MM.1S (cell line): ENCODE measurements around the gene SLC25A19.

ENCODE experiments used
- DNase-seq: peaks from one replicate; pipeline ENCODE4 v3.0.0-alpha.2; 2015
- H2AFZ ChIP-seq: fragments of 300-600 bp; sonication (generic); 2 replicates; pipeline ENCODE4 v1.6.0; 2016; ENCODE audit warnings: antibody characterized with exemption, low read length
- H3F3A ChIP-seq: fragments of 300-600 bp; sonication (generic); 2 replicates; pipeline ENCODE4 v1.6.1; 2016; ENCODE audit warnings: mild to moderate bottlenecking, antibody characterized with exemption, low read length, moderate library complexity, mixed read lengths; ENCODE audit not compliant: insufficient read depth
- H3K27ac ChIP-seq: fragments of 300-600 bp; sonication (generic); 2 replicates; pipeline ENCODE4 v1.5.1; 2016; ENCODE audit warnings: mild to moderate bottlenecking, low read length
- H3K27me3 ChIP-seq: fragments of 300-600 bp; sonication (generic); replicated peaks from 2 replicates; pipeline ENCODE4 v1.6.0; 2016; ENCODE audit warnings: low read length; ENCODE audit not compliant: insufficient read depth
- H3K36me3 ChIP-seq: fragments of 300-600 bp; sonication (generic); replicated peaks from 2 replicates; pipeline ENCODE4 v1.6.1; 2016; ENCODE audit warnings: mild to moderate bottlenecking, low read length, mixed read lengths; ENCODE audit not compliant: insufficient read depth
- H3K4me1 ChIP-seq: fragments of 300-600 bp; sonication (generic); 2 replicates; pipeline ENCODE4 v1.6.1; 2016; ENCODE audit warnings: low read length, mixed read lengths
- H3K4me2 ChIP-seq: fragments of 300-600 bp; sonication (generic); 2 replicates; pipeline ENCODE4 v1.6.0; 2016; ENCODE audit warnings: low read depth, low read length
- H3K4me3 ChIP-seq: fragments of 300-600 bp; sonication (generic); 2 replicates; pipeline ENCODE4 v1.5.1; 2016; ENCODE audit warnings: low read length, mixed read lengths
- H3K79me2 ChIP-seq: fragments of 300-600 bp; sonication (generic); 2 replicates; pipeline ENCODE4 v1.6.1; 2016; ENCODE audit warnings: mixed run types, low read length, mixed read lengths
- H3K9ac ChIP-seq: fragments of 300-600 bp; sonication (generic); 2 replicates; pipeline ENCODE4 v1.6.1; 2016; ENCODE audit warnings: low read length, mixed read lengths
- H3K9me2 ChIP-seq: fragments of 300-600 bp; sonication (generic); replicated peaks from 2 replicates; pipeline ENCODE4 v1.6.1; 2016; ENCODE audit warnings: mild to moderate bottlenecking, low read length, mixed read lengths; ENCODE audit not compliant: insufficient read depth
- H3K9me3 ChIP-seq: fragments of 300-600 bp; sonication (generic); replicated peaks from 2 replicates; pipeline ENCODE4 v1.6.1; 2016; ENCODE audit warnings: mild to moderate bottlenecking, low read length, mixed read lengths; ENCODE audit not compliant: insufficient read depth
- H4K20me1 ChIP-seq: fragments of 300-600 bp; sonication (generic); 2 replicates; pipeline ENCODE4 v1.6.1; 2016; ENCODE audit warnings: mild to moderate bottlenecking, low read length, moderate library complexity, mixed read lengths; ENCODE audit not compliant: insufficient read depth
- CTCF ChIP-seq: fragments of 300-600 bp; sonication (generic); IDR thresholded peaks from 2 replicates; pipeline ENCODE4 v1.5.1; 2016; ENCODE audit warnings: antibody characterized with exemption, low read length, mixed read lengths
- EZH2 ChIP-seq: fragments of 300-600 bp; sonication (generic); optimal IDR thresholded peaks from 2 replicates; pipeline ENCODE3; 2017; ENCODE audit warnings: low read depth, mild to moderate bottlenecking, antibody characterized with exemption, low read length, mixed read lengths
- EZH2phosphoT487 ChIP-seq: fragments of 300-600 bp; sonication (generic); IDR thresholded peaks from 2 replicates; pipeline ENCODE4 v1.6.1; 2018; ENCODE audit warnings: antibody characterized with exemption, low read length

Gene SLC25A19

GRCh38 chr17:75231071-75231470 lies 58.2 kb downstream of the SLC25A19 start:
- Histone ChIP-seq H2AFZ (no peak overlapping the region), H3F3A (peaks cover 7% of the 10 kb centered on the region; the same call in 1 of the 2 replicates), H3K27ac (no peak overlapping the region), H3K36me3 (peaks cover 20% of the 10 kb centered on the region), H4K20me1 (no peaks in the 10 kb centered on the region), H3K4me3 (no peak overlapping the region), H3K9me2 (no peaks in the 10 kb centered on the region), H3K4me1 (no peaks in the 10 kb centered on the region), H3K27me3 (no peaks in the 10 kb centered on the region), H3K9me3 (no peaks in the 10 kb centered on the region), H3K9ac (no peak overlapping the region), H3K4me2 (no peak overlapping the region), H3K79me2 (no peaks in the 10 kb centered on the region; the same call in 1 of the 2 replicates)
- no peak for TF ChIP-seq EZH2phosphoT487
- TF ChIP-seq EZH2: no peak
- TF ChIP-seq CTCF: no peak
- DNase-seq: no peak

GRCh38 chr17:75228847-75229246 lies 60.4 kb downstream of the SLC25A19 start:
- Histone ChIP-seq H3K27me3 (no peaks in the 10 kb centered on the region), H3K9ac (no peak overlapping the region), H3K4me3 (no peak overlapping the region), H4K20me1 (no peaks in the 10 kb centered on the region), H3K4me2 (no peak overlapping the region), H3K79me2 (no peaks in the 10 kb centered on the region; the same call in 1 of the 2 replicates), H2AFZ (no peak overlapping the region), H3K36me3 (peaks cover 11% of the 10 kb centered on the region), H3F3A (no peaks in the 10 kb centered on the region), H3K4me1 (no peaks in the 10 kb centered on the region), H3K9me2 (no peaks in the 10 kb centered on the region), H3K27ac (no peak overlapping the region), H3K9me3 (no peaks in the 10 kb centered on the region)
- DNase-seq: no peak
- no peak for TF ChIP-seq CTCF

GRCh38 chr17:75228305-75228704 lies 60.9 kb downstream of the SLC25A19 start:
- no peak overlapping the region for H3K4me3 ChIP-seq
- no peak for TF ChIP-seq EZH2phosphoT487
- TF ChIP-seq CTCF: no peak
- no peak for TF ChIP-seq EZH2
- no peaks in the 10 kb centered on the region for H3K9me3 ChIP-seq
- H3K4me2 ChIP-seq: no peak overlapping the region
- peaks cover 11% of the 10 kb centered on the region for H3K36me3 ChIP-seq
- no peak overlapping the region for H3K9ac ChIP-seq
- no peaks in the 10 kb centered on the region for H4K20me1 ChIP-seq
- H3K27me3 ChIP-seq: no peaks in the 10 kb centered on the region
- no peaks in the 10 kb centered on the region for H3K9me2 ChIP-seq
- H3K4me1 ChIP-seq: no peaks in the 10 kb centered on the region
- no peak overlapping the region for H2AFZ ChIP-seq
- DNase-seq: no peak
- H3K79me2 ChIP-seq: no peaks in the 10 kb centered on the region; the same call in 1 of the 2 replicates
- no peaks in the 10 kb centered on the region for H3F3A ChIP-seq
- H3K27ac ChIP-seq: no peak overlapping the region
